H1 (cell line): ENCODE measurements around the gene SLC4A7. TPM values are rescaled to one million over a fixed set of nuclear protein-coding genes. Genes with fewer than 3 reads are reported as not detected.

Experiments
- CTCF ChIA-PET: fragments of 300-600 bp; sonication (Branson Sonifier 250); formaldehyde crosslinking; loops from one replicate; lab custom pipeline; 2021; ENCODE audit not compliant: partially characterized antibody; lab: Charles Lee
- POLR2A ChIA-PET: fragments of 300-600 bp; sonication (Branson Sonifier 250); formaldehyde crosslinking; loops from one replicate; lab custom pipeline; 2021; ENCODE audit warnings: inconsistent platforms; ENCODE audit not compliant: partially characterized antibody; lab: Charles Lee
- DNase-seq, 2 experiments: peaks; one replicate each; pipeline versions ENCODE4 v3.0.0 to v3.0.0-alpha.2; 2010 to 2022; ENCODE audit warnings: low spot score in 2 of 2, low read depth in 1 of 2, mixed read lengths in 1 of 2
- FAIRE-seq: peaks from 2 replicates; lab custom pipeline; 2011; peaks lifted over from hg19 to GRCh38; lab: Jason Lieb, UNC
- H2AFZ ChIP-seq: 2 replicates; pipeline ENCODE4 v1.8.1; 2012; ENCODE audit warnings: low read length, inconsistent platforms
- H2AK5ac ChIP-seq: 2 replicates; pipeline ENCODE4 v1.6.1; 2013; ENCODE audit warnings: low read depth, low read length
- H2BK120ac ChIP-seq: replicated peaks from 2 replicates; pipeline ENCODE3; 2013; ENCODE audit warnings: low read depth, low read length, inconsistent platforms
- H2BK12ac ChIP-seq: 2 replicates; pipeline ENCODE4 v1.6.1; 2013; ENCODE audit warnings: low read depth, low read length
- H2BK15ac ChIP-seq: 2 replicates; pipeline ENCODE4 v1.6.1; 2013; ENCODE audit warnings: low read length
- H2BK20ac ChIP-seq: 2 replicates; pipeline ENCODE4 v1.6.1; 2013; ENCODE audit warnings: low read length
- H2BK5ac ChIP-seq: 2 replicates; pipeline ENCODE4 v1.6.1; 2013; ENCODE audit warnings: low read depth, low read length
- H3K14ac ChIP-seq: 2 replicates; pipeline ENCODE4 v1.6.1; 2013; ENCODE audit warnings: inconsistent platforms; ENCODE audit not compliant: insufficient read length
- H3K18ac ChIP-seq: 2 replicates; pipeline ENCODE4 v1.6.1; 2013; ENCODE audit warnings: low read length; ENCODE audit errors: extremely low read depth
- H3K23ac ChIP-seq: 2 replicates; pipeline ENCODE4 v1.6.1; 2013; ENCODE audit warnings: inconsistent platforms; ENCODE audit not compliant: insufficient read length
- H3K23me2 ChIP-seq: 2 replicates; pipeline ENCODE4 v1.6.1; 2013; ENCODE audit warnings: low read depth, low read length
- H3K27ac ChIP-seq: 2 replicates; pipeline ENCODE4 v1.6.1; 2011; ENCODE audit warnings: low read depth, low read length, inconsistent platforms
- H3K27me3 ChIP-seq, 4 experiments: replicated peaks in 1 of 4; 1 replicate in 1 of 4; 2 replicates in 3 of 4; pipeline versions ENCODE4 v1.6.1 to v1.8.1; 2011 to 2013; ENCODE audit warnings: low read length in 3 of 4, mild to moderate bottlenecking in 3 of 4, inconsistent platforms in 2 of 4, mixed read lengths in 2 of 4, moderate library complexity in 1 of 4; ENCODE audit not compliant: control insufficient read depth in 3 of 4, insufficient read depth in 3 of 4; ENCODE audit errors: extremely low read depth in 1 of 4
- H3K36me3 ChIP-seq, 4 experiments: 2 replicates each; pipeline versions ENCODE4 v1.6.1 to v1.8.1; 2011 to 2013; ENCODE audit warnings: mild to moderate bottlenecking in 4 of 4, low read length in 3 of 4, moderate library complexity in 2 of 4, control low read depth in 1 of 4, inconsistent platforms in 1 of 4; ENCODE audit not compliant: insufficient read depth in 4 of 4, control insufficient read depth in 2 of 4
- H3K4ac ChIP-seq: replicated peaks from 2 replicates; pipeline ENCODE3; 2013; ENCODE audit warnings: low read length, low read depth, mixed read lengths, inconsistent platforms; ENCODE audit not compliant: insufficient read length
- H3K4me1 ChIP-seq, 4 experiments: replicated peaks in 1 of 4; 1 replicate in 1 of 4; 2 replicates in 3 of 4; pipeline versions ENCODE4 v1.6.1 to v1.8.1; 2011 to 2013; ENCODE audit warnings: low read length in 3 of 4, inconsistent platforms in 2 of 4, mixed read lengths in 1 of 4; ENCODE audit not compliant: insufficient read depth in 4 of 4, control insufficient read depth in 3 of 4
- H3K4me2 ChIP-seq, 2 experiments: 2 replicates each; pipeline versions ENCODE4 v1.6.1 to v1.8.1; 2011 to 2013; ENCODE audit warnings: low read depth in 2 of 2, low read length in 2 of 2, control low read depth in 1 of 2, inconsistent platforms in 1 of 2, mild to moderate bottlenecking in 1 of 2; ENCODE audit not compliant: insufficient read depth in 1 of 2
- H3K4me3 ChIP-seq, 4 experiments: fragments of 200-600, 300-600 bp in 1 of 4; sonication (generic), shearing (Covaris generic), sonication (Bioruptor Twin) in 1 of 4; 2 replicates each; pipeline versions ENCODE4 v1.5.1 to v1.8.1; 2011 to 2016; ENCODE audit warnings: low read length in 4 of 4, low read depth in 3 of 4, control low read depth in 2 of 4, inconsistent platforms in 2 of 4, mild to moderate bottlenecking in 2 of 4, mixed read lengths in 1 of 4, moderate library complexity in 1 of 4; ENCODE audit not compliant: insufficient read depth in 2 of 4; ENCODE audit errors: extremely low read depth in 1 of 4
- H3K56ac ChIP-seq: replicated peaks from 2 replicates; pipeline ENCODE3; 2013; ENCODE audit warnings: low read depth, mild to moderate bottlenecking, mixed read lengths, low read length, inconsistent platforms; ENCODE audit not compliant: insufficient read length
- H3K79me1 ChIP-seq: 2 replicates; pipeline ENCODE4 v1.6.1; 2013; ENCODE audit warnings: low read depth, low read length, control low read depth
- H3K79me2 ChIP-seq, 2 experiments: 2 replicates each; pipeline versions ENCODE4 v1.6.1 to v1.8.1; 2012 to 2013; ENCODE audit warnings: low read length in 2 of 2, mild to moderate bottlenecking in 2 of 2, inconsistent platforms in 1 of 2; ENCODE audit not compliant: insufficient read depth in 2 of 2, control insufficient read depth in 1 of 2
- H3K9ac ChIP-seq, 4 experiments: replicated peaks in 1 of 4; 1 replicate in 1 of 4; 2 replicates in 3 of 4; pipeline versions ENCODE4 v1.6.1 to v1.8.1; 2011 to 2013; ENCODE audit warnings: low read depth in 3 of 4, low read length in 3 of 4, control low read depth in 2 of 4, mild to moderate bottlenecking in 2 of 4, moderate library complexity in 2 of 4, inconsistent platforms in 1 of 4; ENCODE audit errors: extremely low read depth in 1 of 4
- H3K9me3 ChIP-seq, 2 experiments: 2 replicates each; pipeline versions ENCODE4 v1.6.1 to v1.8.1; 2012 to 2013; ENCODE audit warnings: mild to moderate bottlenecking in 2 of 2, moderate library complexity in 2 of 2, control low read depth in 1 of 2, inconsistent platforms in 1 of 2, low read depth in 1 of 2, low read length in 1 of 2, mixed read lengths in 1 of 2; ENCODE audit not compliant: insufficient read depth in 2 of 2
- H4K20me1 ChIP-seq, 2 experiments: replicated peaks in 1 of 2; 2 replicates each; pipeline versions ENCODE3 to v1.8.1; 2011 to 2013; ENCODE audit warnings: inconsistent platforms in 2 of 2, low read length in 2 of 2, mild to moderate bottlenecking in 1 of 2; ENCODE audit not compliant: insufficient read depth in 2 of 2, control insufficient read depth in 1 of 2
- H4K5ac ChIP-seq: 2 replicates; pipeline ENCODE4 v1.6.1; 2013; ENCODE audit warnings: low read length, low read depth, mixed read lengths, inconsistent platforms; ENCODE audit not compliant: insufficient read length
- H4K8ac ChIP-seq: 2 replicates; pipeline ENCODE4 v1.8.0; 2013; ENCODE audit warnings: mild to moderate bottlenecking, moderate library complexity, low read length, inconsistent platforms; ENCODE audit not compliant: insufficient read depth; ENCODE audit errors: extremely low read depth
- H4K91ac ChIP-seq: replicated peaks from 2 replicates; pipeline ENCODE3; 2013; ENCODE audit warnings: low read length, mixed read lengths, inconsistent platforms; ENCODE audit not compliant: insufficient read length
- MAFK ChIP-seq: IDR thresholded peaks from 2 replicates; pipeline ENCODE4 v1.6.1; 2012; ENCODE audit warnings: low read depth, mild to moderate bottlenecking, improper control_type of control experiment, low read length
- SAP30 ChIP-seq: fragments of 300-600 bp; sonication (generic); IDR thresholded peaks from 2 replicates; pipeline ENCODE4 v1.7.1; 2012; ENCODE audit warnings: low read length, moderate library complexity, mild to moderate bottlenecking, inconsistent platforms; ENCODE audit not compliant: insufficient read depth, insufficient replicate concordance
- TAF1 ChIP-seq: IDR thresholded peaks from 2 replicates; pipeline ENCODE4 v1.6.1; 2011; ENCODE audit warnings: mild to moderate bottlenecking, low read depth, low read length
- WGBS, 2 experiments: shearing (Covaris generic) in 1 of 2; methylation state at CpG; one replicate each; pipeline versions ENCODE4 v1.1.6 to v1.1.7; 2013 to 2015; ENCODE audit warnings: low lambda C conversion rate in 2 of 2, mixed read lengths in 2 of 2, inconsistent platforms in 1 of 2, low coverage in 1 of 2, missing lambda C conversion rate in 1 of 2; ENCODE audit not compliant: insufficient replicate concordance in 2 of 2, insufficient coverage in 1 of 2, insufficient read length in 1 of 2; ENCODE audit errors: extremely low coverage in 1 of 2, missing lambda C conversion rate in 1 of 2; 5-methylcytosine and 5-hydroxymethylcytosine counted together
- polyA plus RNA-seq, 7 experiments: library from polyadenylated mRNA; depleted of rRNA in 3 of 7; stranded (reverse) in 5 of 7; unstranded in 2 of 7; fragments of >200 nt in 5 of 7; fragments of 200-250 nt in 2 of 7; gene quantifications; 1 replicate in 5 of 7; 2 replicates in 1 of 7; 4 replicates in 1 of 7; pipeline versions ENCODE4 v1.2.1 to v1.2.3, GENCODE V29; 2011 to 2013; ENCODE audit warnings: missing spikeins in 2 of 7, mixed read lengths in 2 of 7
- total RNA-seq: library from RNA; stranded (reverse); fragmentation: NEBNext Ultra II Directional; extraction: Animal tissue kit (Norgen Biotek cat#: 25700); gene quantifications from 2 replicates; pipeline ENCODE4 v1.2.1, GENCODE V29; 2021
- TF ChIP-seq, protein P1 (sequence below), 3 experiments: IDR thresholded peaks; 1 replicate in 2 of 3; 2 replicates in 1 of 3; pipeline versions ENCODE4 v1.5.1 to v1.6.1; 2011; ENCODE audit warnings: low read length in 3 of 3, mild to moderate bottlenecking in 3 of 3, inconsistent platforms in 2 of 3, low read depth in 1 of 3, moderate library complexity in 1 of 3; ENCODE audit not compliant: insufficient read depth in 1 of 3; ENCODE audit errors: control extremely low read depth in 1 of 3
- TF ChIP-seq, protein P2 (sequence below): IDR thresholded peaks from 2 replicates; pipeline ENCODE4 v1.6.1; 2012; ENCODE audit warnings: inconsistent platforms

Gene SLC4A7
- total and polyA plus RNA-seq, 2 of the 8 experiments (the other 6 are each of a cell fraction or from before 2014, with no cell fraction given) = 14.9 to 70.5 TPM

DNA sequence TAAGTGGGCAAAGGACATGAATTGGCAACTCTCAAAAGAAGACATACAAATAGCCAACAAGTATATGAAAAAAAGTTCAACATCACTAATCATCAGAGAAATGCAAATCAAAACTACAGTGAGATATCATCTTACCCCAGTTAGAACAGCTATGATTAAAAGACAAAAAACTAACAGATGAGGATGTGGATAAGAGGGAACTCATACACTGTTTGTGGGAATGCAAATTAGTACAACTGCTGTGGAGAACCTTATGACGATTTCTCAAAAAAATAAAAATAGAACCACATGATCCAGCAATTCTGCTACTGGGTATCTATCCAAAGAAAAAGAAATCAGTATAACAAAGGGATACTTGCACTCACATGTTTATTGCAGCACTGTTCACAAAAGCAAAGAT, 143.7 kb downstream of the SLC4A7 start:
- no peak overlapping the region for H3K27ac ChIP-seq
- no peak overlapping the region for H3K18ac ChIP-seq
- no peak overlapping the region for H2BK12ac ChIP-seq
- H3K4me1 ChIP-seq = no peaks in the 10 kb centered on the region
- H2BK20ac ChIP-seq = no peak overlapping the region
- no peak for TF ChIP-seq MAFK
- TF ChIP-seq, protein P1, sequence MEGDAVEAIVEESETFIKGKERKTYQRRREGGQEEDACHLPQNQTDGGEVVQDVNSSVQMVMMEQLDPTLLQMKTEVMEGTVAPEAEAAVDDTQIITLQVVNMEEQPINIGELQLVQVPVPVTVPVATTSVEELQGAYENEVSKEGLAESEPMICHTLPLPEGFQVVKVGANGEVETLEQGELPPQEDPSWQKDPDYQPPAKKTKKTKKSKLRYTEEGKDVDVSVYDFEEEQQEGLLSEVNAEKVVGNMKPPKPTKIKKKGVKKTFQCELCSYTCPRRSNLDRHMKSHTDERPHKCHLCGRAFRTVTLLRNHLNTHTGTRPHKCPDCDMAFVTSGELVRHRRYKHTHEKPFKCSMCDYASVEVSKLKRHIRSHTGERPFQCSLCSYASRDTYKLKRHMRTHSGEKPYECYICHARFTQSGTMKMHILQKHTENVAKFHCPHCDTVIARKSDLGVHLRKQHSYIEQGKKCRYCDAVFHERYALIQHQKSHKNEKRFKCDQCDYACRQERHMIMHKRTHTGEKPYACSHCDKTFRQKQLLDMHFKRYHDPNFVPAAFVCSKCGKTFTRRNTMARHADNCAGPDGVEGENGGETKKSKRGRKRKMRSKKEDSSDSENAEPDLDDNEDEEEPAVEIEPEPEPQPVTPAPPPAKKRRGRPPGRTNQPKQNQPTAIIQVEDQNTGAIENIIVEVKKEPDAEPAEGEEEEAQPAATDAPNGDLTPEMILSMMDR (IDR thresholded peaks at IDR 0.05; ENCODE audit: control extremely low read depth in 1 of 3, insufficient read depth in 1 of 3, low read depth in 1 of 3, low read length in 3 of 3) = no peak
- TF ChIP-seq SAP30 = no peak
- no peak for TF ChIP-seq TAF1
- TF ChIP-seq, protein P2, sequence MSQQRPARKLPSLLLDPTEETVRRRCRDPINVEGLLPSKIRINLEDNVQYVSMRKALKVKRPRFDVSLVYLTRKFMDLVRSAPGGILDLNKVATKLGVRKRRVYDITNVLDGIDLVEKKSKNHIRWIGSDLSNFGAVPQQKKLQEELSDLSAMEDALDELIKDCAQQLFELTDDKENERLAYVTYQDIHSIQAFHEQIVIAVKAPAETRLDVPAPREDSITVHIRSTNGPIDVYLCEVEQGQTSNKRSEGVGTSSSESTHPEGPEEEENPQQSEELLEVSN = no peak
- H2BK15ac ChIP-seq = no peak overlapping the region
- H3K4me2 ChIP-seq = no peak overlapping the region
- H2AFZ ChIP-seq = no peak overlapping the region
- H2BK5ac ChIP-seq = no peak overlapping the region
- WGBS, 2 experiments = 74% methylated on average over 1 of the region's 1 CpG; no CpG with 5 or more reads in 1 of the 2 experiments
- no peaks in the 10 kb centered on the region for H3K79me1 ChIP-seq
- no peaks in the 10 kb centered on the region for H4K20me1 ChIP-seq
- no peak overlapping the region for H4K8ac ChIP-seq
- no peak overlapping the region for H3K4ac ChIP-seq
- ChIA-PET POLR2A (no interaction called here), CTCF (no interaction called here)
- no peak overlapping the region for H4K5ac ChIP-seq
- H4K91ac ChIP-seq = no peak overlapping the region
- H3K36me3 ChIP-seq = no peaks in the 10 kb centered on the region
- H3K14ac ChIP-seq = no peak overlapping the region
- H3K56ac ChIP-seq = no peak overlapping the region
- H3K4me3 ChIP-seq = no peak overlapping the region
- H3K79me2 ChIP-seq = no peaks in the 10 kb centered on the region
- no peak overlapping the region for H3K9ac ChIP-seq
- FAIRE-seq = no peak
- no peak overlapping the region for H2BK120ac ChIP-seq
- H2AK5ac ChIP-seq = no peak overlapping the region
- no peak overlapping the region for H3K23ac ChIP-seq
- H3K9me3 ChIP-seq = no peaks in the 10 kb centered on the region
- H3K27me3 ChIP-seq = no peaks in the 10 kb centered on the region
- H3K23me2 ChIP-seq = no peaks in the 10 kb centered on the region
- no peak for DNase-seq
